HCT116 (cell line): Measurements from ENCODE around the gene SEMA3B. TPM values are rescaled to one million over a fixed set of nuclear protein-coding genes. Genes with fewer than 3 reads are reported as not detected.

Source experiments
- ATAC-seq: fragments of 200-7000 bp; cut with Tn5 transposase; 2 replicates; pipeline ENCODE4 v1.9.1; 2020; ENCODE audit warnings: mild to moderate bottlenecking, moderate library complexity
- BruUV-seq: library from RNA; stranded (reverse); fragments of 400-500 nt; replicated peaks from 2 replicates; lab custom pipeline; 2021; lab: Mats Ljungman, UMichigan
- CTCF ChIA-PET: fragments of 300-600 bp; sonication (Branson Sonifier 250); formaldehyde crosslinking; loops from one replicate; lab custom pipeline; 2021; ENCODE audit warnings: antibody characterized with exemption; lab: Charles Lee
- POLR2A ChIA-PET: fragments of 300-600, 350-600 bp; sonication (Branson Sonifier 250); formaldehyde crosslinking; loops from one replicate; lab custom pipeline; 2021; ENCODE audit warnings: antibody characterized with exemption; lab: Charles Lee
- RAD21 ChIA-PET, 2 experiments: fragments of 300-600 bp; sonication (Branson Sonifier 250); formaldehyde crosslinking; loops; one replicate each; lab custom pipeline; 2023; ENCODE audit warnings: low total read pairs in 2 of 2; ENCODE audit not compliant: uncharacterized antibody in 2 of 2, unreplicated experiment in 2 of 2, low non-redundant PET in 1 of 2; lab: Charles Lee
- DNase-seq: peaks from one replicate; pipeline ENCODE4 v3.0.0-alpha.2; 2010; ENCODE audit warnings: low read depth, low spot score
- H2AFZ ChIP-seq: fragments of 200-600 bp; shearing (Covaris generic), sonication (generic); 2 replicates; pipeline ENCODE4 v1.6.1; 2017; ENCODE audit warnings: low read depth, mixed run types, mixed read lengths, antibody characterized with exemption, low read length; ENCODE audit not compliant: poor library complexity, severe bottlenecking
- H3K27ac ChIP-seq: 2 replicates; pipeline ENCODE4 v1.5.1; 2012; ENCODE audit warnings: low read depth, low read length
- H3K27me3 ChIP-seq: fragments of 200-600 bp; sonication (generic); 2 replicates; pipeline ENCODE4 v1.6.1; 2016; ENCODE audit warnings: mixed run types, low read length, mixed read lengths; ENCODE audit not compliant: insufficient read depth
- H3K36me3 ChIP-seq, 2 experiments: fragments of 200-500 bp in 1 of 2; fragments of 200-600 bp in 1 of 2; sonication (Bioruptor generic) in 1 of 2; sonication (generic) in 1 of 2; 2 replicates each; pipeline versions ENCODE4 v1.5.1 to v1.6.1; 2014 to 2016; ENCODE audit warnings: low read length in 2 of 2, inconsistent platforms in 1 of 2, mixed read lengths in 1 of 2, mixed run types in 1 of 2; ENCODE audit not compliant: insufficient read depth in 2 of 2, control insufficient read depth in 1 of 2
- H3K4me1 ChIP-seq, 2 experiments: fragments of 200-600 bp in 1 of 2; sonication (generic) in 1 of 2; 2 replicates each; pipeline versions ENCODE4 v1.5.1 to v1.6.1; 2012 to 2017; ENCODE audit warnings: low read length in 2 of 2, inconsistent platforms in 1 of 2, mild to moderate bottlenecking in 1 of 2, mixed read lengths in 1 of 2, mixed run types in 1 of 2, moderate library complexity in 1 of 2; ENCODE audit not compliant: insufficient read depth in 2 of 2, control insufficient read depth in 1 of 2
- H3K4me2 ChIP-seq: fragments of 200-600 bp; sonication (generic); 2 replicates; pipeline ENCODE4 v1.6.1; 2017; ENCODE audit warnings: mixed run types, low read length, mixed read lengths
- H3K4me3 ChIP-seq, 2 experiments: fragments of 200-600 bp in 1 of 2; sonication (generic) in 1 of 2; replicated peaks in 1 of 2; 2 replicates each; pipeline ENCODE4 v1.5.1; 2011 to 2016; ENCODE audit warnings: low read length in 2 of 2, control low read depth in 1 of 2, low read depth in 1 of 2, mild to moderate bottlenecking in 1 of 2, mixed read lengths in 1 of 2, mixed run types in 1 of 2
- H3K79me2 ChIP-seq: fragments of 200-600 bp; sonication (generic); 2 replicates; pipeline ENCODE4 v1.6.1; 2017; ENCODE audit warnings: mild to moderate bottlenecking, mixed run types, low read length, moderate library complexity, mixed read lengths; ENCODE audit not compliant: insufficient read depth
- H3K9ac ChIP-seq: fragments of 200-600 bp; sonication (generic); 2 replicates; pipeline ENCODE4 v1.6.1; 2016; ENCODE audit warnings: low read length, mixed read lengths
- H3K9me2 ChIP-seq: fragments of 200-600 bp; sonication (generic), shearing (Covaris generic); 2 replicates; pipeline ENCODE4 v1.6.1; 2017; ENCODE audit warnings: mixed run types, mild to moderate bottlenecking, moderate library complexity; ENCODE audit not compliant: insufficient read depth
- H3K9me3 ChIP-seq, 2 experiments: fragments of 200-500 bp in 1 of 2; fragments of 200-600 bp in 1 of 2; sonication (Bioruptor generic) in 1 of 2; sonication (generic) in 1 of 2; 2 replicates each; pipeline ENCODE4 v1.6.1; 2014 to 2017; ENCODE audit warnings: low read length in 2 of 2, mixed read lengths in 2 of 2, inconsistent platforms in 1 of 2, low read depth in 1 of 2, mild to moderate bottlenecking in 1 of 2, mixed run types in 1 of 2, moderate library complexity in 1 of 2; ENCODE audit not compliant: control insufficient read depth in 1 of 2, insufficient read depth in 1 of 2
- H4K20me1 ChIP-seq: fragments of 200-600 bp; sonication (generic), shearing (Covaris generic); 2 replicates; pipeline ENCODE4 v1.6.1; 2017; ENCODE audit warnings: mixed run types, mild to moderate bottlenecking, moderate library complexity; ENCODE audit not compliant: insufficient read depth
- ATF3 ChIP-seq: IDR thresholded peaks from 2 replicates; pipeline ENCODE4 v1.6.1; 2012
- CBX3 ChIP-seq: IDR thresholded peaks from 2 replicates; pipeline ENCODE4 v1.6.1; 2012; ENCODE audit warnings: low read depth
- CEBPB ChIP-seq: IDR thresholded peaks from 2 replicates; pipeline ENCODE4 v1.6.1; 2012; ENCODE audit warnings: low read depth
- CTCF ChIP-seq, 3 experiments: fragments of 200-600 bp in 1 of 3; sonication (generic) in 1 of 3; IDR thresholded peaks in 2 of 3; conservative IDR thresholded peaks in 1 of 3; 2 replicates each; pipeline ENCODE4 v1.5.1; 2012 to 2017; ENCODE audit warnings: low read depth in 2 of 3, low read length in 2 of 3, antibody characterized with exemption in 1 of 3, borderline replicate concordance in 1 of 3, control low read depth in 1 of 3, mild to moderate bottlenecking in 1 of 3, mixed read lengths in 1 of 3, mixed run types in 1 of 3, moderate library complexity in 1 of 3; ENCODE audit not compliant: insufficient read depth in 1 of 3
- ELF1 ChIP-seq: IDR thresholded peaks from 2 replicates; pipeline ENCODE4 v1.6.1; 2012; ENCODE audit warnings: low read depth, borderline replicate concordance
- EZH2 ChIP-seq: fragments of 200-600 bp; sonication (generic); IDR thresholded peaks from 2 replicates; pipeline ENCODE4 v1.6.1; 2017; ENCODE audit warnings: antibody characterized with exemption, mixed run types
- FOSL1 ChIP-seq: IDR thresholded peaks from 2 replicates; pipeline ENCODE4 v1.6.1; 2012; ENCODE audit warnings: low read depth
- JUND ChIP-seq: IDR thresholded peaks from 2 replicates; pipeline ENCODE4 v1.6.1; 2012
- MAX ChIP-seq: IDR thresholded peaks from 2 replicates; pipeline ENCODE4 v1.6.1; 2012
- POLR2A ChIP-seq: IDR thresholded peaks from 2 replicates; pipeline ENCODE4 v1.7.0; 2011; ENCODE audit warnings: borderline replicate concordance; ENCODE audit not compliant: insufficient read depth, insufficient read length; ENCODE audit errors: extremely low read depth
- SIN3A ChIP-seq: IDR thresholded peaks from 2 replicates; pipeline ENCODE4 v1.6.1; 2012; ENCODE audit warnings: low read depth
- SRF ChIP-seq: IDR thresholded peaks from 2 replicates; pipeline ENCODE4 v1.6.1; 2012; ENCODE audit warnings: low read depth
- TCF7L2 ChIP-seq: IDR thresholded peaks from 2 replicates; pipeline ENCODE4 v1.7.0; 2011; ENCODE audit warnings: borderline replicate concordance, inconsistent platforms; ENCODE audit not compliant: insufficient read depth, insufficient read length; ENCODE audit errors: extremely low read depth
- ZBTB33 ChIP-seq: IDR thresholded peaks from 2 replicates; pipeline ENCODE4 v1.6.1; 2011; ENCODE audit warnings: mild to moderate bottlenecking, low read length, moderate library complexity; ENCODE audit not compliant: insufficient replicate concordance; ENCODE audit errors: extremely low read depth
- ZFX ChIP-seq: fragments of 450-650 bp; IDR thresholded peaks from 2 replicates; pipeline ENCODE4 v1.6.1; 2017
- ZNF274 ChIP-seq: fragments of 200-500 bp; sonication (Bioruptor generic); IDR thresholded peaks from 2 replicates; pipeline ENCODE4 v1.6.1; 2014; ENCODE audit warnings: mild to moderate bottlenecking, low read depth, low read length, inconsistent platforms
- intact Hi-C: fragments of 100-400 bp; cut with micrococcal nuclease; formaldehyde crosslinking; loops from 2 replicates; pipeline ENCODE4 v1.10.0; 2022
- total RNA-seq: library from RNA; stranded (reverse); gene quantifications from one replicate; pipeline ENCODE4 v1.2.1, GENCODE V29; 2021; ENCODE audit not compliant: unreplicated experiment

SEMA3B gene
- total RNA-seq, 1 experiment from 2014 or later: 46.2 TPM

- ChIA-PET POLR2A (interaction anchor here (1.3 kb wide), 1 partner anchor 17 kb away, joined by 4 read pairs; the partner anchor contains the start of gene LSMEM2), RAD21 (no interaction called here), CTCF (no interaction called here)
- Histone ChIP-seq H3K4me3 (no peak overlapping the region), H3K4me1 (peaks cover 11 to 31% of the 10 kb centered on the region in 2 experiments), H3K27me3 (no peaks in the 10 kb centered on the region), H3K27ac (no peak overlapping the region), H3K9ac (no peak overlapping the region), H3K36me3 (peaks cover 3 to 11% of the 10 kb centered on the region in 2 experiments; a peak in 2 of 4 replicates), H2AFZ (no peak overlapping the region), H4K20me1 (no peaks in the 10 kb centered on the region), H3K9me2 (no peaks in the 10 kb centered on the region), H3K79me2 (peaks cover 27% of the 10 kb centered on the region), H3K4me2 (no peak overlapping the region), H3K9me3 (no peaks in the 10 kb centered on the region)
- BruUV-seq: no TSS peak
- no peak for DNase-seq
- no peak for ATAC-seq
- intact Hi-C loops: no loop called here
- TF ChIP-seq ZBTB33 (no peak), JUND (no peak), EZH2 (no peak), SIN3A (no peak), SRF (no peak), POLR2A (no peak), ATF3 (no peak), CEBPB (no peak), TCF7L2 (no peak), ZFX (no peak), CBX3 (no peak), FOSL1 (no peak), ZNF274 (no peak), CTCF (IDR thresholded peaks at IDR 0.05 in 2 of 3, conservative IDR thresholded peaks at IDR 0.05 in 1 of 3; ENCODE audit: borderline replicate concordance in 1 of 3, insufficient read depth in 1 of 3, low read depth in 2 of 3, low read length in 2 of 3) (no peak), ELF1 (no peak), MAX (no peak)
Measured at GRCh38 chr3:50294492-50295403, 25.8 kb downstream of the SEMA3B start.
